Glomerular endothelial cell (primary cell): ENCODE measurements around the gene DPP9. TPM values are rescaled to one million over a fixed set of nuclear protein-coding genes. Genes with fewer than 3 reads are reported as not detected.

Experiments used
- DNase-seq: peaks from one replicate; pipeline ENCODE4 v3.0.0-alpha.2; 2011; ENCODE audit warnings: low read depth, low spot score; ENCODE audit errors: extremely low read depth
- total RNA-seq: library from RNA; depleted of rRNA; stranded (reverse); fragments of >200 nt; gene quantifications from 2 replicates; pipeline ENCODE4 v1.2.3, GENCODE V29; 2015

The DPP9 gene
- total RNA-seq, 1 donor from 2014 or later, result 118 TPM

DNA sequence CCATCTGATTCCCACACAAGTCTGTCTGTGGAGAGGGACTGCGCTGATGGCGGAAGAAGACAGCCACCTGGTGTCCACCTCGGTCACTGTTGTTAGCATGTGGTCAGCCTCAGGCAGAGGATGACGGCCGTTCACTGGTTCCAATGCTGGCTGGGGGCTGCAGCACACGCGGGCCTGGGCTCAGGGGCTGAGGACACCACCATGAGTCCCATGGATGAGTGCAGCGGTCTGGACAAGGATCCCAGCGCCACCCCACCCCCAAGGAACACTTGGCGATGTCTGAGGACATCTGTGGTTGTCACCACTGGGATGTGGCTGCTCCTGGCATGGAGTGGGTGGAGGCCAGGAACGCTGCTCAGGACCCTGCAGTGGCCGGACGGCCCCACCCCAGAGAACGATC lies 10.9 kb downstream of the DPP9 start:
- no peak for DNase-seq

DNA sequence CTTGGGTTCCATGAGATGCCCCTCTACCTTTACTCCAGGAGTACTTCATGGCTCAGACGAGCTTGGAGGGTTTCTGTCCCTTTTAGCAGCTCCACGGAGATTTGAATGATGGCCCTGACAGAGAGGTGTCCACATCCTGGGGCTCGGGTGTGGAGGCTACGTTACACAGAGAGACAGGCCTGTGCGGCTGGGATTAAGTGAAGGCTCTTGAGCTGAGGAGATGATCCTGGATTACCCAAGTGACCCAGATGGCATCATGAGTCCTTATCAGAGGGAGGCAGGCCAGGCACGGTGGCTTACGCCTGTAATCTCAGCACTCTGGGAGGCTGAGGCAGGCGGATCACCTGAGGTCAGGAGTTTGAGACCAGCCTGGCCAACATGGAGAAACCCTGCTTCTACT lies 12.4 kb downstream of the DPP9 start:
- DNase-seq, result no peak

DNA sequence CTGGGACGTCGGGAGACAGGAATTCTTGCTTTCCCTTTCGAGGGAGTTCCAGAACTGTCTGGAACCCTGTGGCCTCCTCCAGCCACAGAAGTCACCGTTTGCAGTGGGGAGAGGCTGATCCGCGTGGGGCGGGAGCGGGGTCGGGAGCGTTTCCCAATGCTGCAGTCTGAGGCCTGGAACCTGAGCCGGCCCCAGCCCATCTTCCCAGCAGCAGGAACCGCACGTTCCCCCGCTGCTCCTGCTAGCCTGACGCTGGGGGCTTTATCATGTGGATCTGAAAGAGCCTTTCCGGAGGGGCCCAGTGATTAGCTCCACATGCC lies 13.4 kb downstream of the DPP9 start:
- DNase-seq, result no peak

DNA sequence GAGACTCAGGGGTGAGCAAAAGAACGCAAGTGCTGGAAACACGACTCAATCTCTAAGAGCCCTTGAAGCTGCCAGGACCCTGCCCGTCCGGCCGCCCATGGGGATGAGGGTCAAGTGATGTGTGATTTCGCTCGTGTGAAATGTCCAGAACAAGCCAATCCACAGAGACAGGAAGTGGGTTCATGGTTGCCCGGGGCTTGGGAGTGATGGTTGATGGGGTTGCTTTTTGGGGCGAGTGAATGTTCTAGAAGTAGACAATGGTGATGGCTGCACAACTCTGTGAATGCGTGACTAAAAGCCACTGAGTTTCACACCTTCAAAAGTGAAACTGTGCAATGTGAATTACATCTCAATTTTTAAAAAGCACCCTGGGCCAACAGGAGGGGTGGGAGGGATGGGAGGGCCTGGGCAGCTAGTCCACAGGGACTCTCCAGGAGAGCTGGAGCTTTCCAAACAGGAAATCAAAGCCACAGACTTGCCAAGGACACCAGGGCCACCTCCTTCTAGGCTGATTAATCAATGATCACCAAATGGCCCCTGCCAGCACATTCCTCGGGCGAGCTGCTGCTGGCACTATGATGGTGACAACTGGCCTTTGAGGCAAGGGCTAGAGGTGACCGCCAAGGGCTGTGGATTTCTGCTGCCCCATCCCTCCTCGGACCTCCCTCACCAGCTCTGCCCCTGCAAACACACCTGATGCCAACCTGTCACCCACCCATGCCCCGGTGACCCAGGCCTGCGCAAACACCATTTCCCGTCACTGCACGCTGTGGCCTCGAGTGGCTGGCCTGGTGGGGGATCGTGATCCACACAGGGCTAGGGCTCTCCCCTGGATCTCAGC lies 14.0 kb downstream of the DPP9 start:
- no peak for DNase-seq

DNA sequence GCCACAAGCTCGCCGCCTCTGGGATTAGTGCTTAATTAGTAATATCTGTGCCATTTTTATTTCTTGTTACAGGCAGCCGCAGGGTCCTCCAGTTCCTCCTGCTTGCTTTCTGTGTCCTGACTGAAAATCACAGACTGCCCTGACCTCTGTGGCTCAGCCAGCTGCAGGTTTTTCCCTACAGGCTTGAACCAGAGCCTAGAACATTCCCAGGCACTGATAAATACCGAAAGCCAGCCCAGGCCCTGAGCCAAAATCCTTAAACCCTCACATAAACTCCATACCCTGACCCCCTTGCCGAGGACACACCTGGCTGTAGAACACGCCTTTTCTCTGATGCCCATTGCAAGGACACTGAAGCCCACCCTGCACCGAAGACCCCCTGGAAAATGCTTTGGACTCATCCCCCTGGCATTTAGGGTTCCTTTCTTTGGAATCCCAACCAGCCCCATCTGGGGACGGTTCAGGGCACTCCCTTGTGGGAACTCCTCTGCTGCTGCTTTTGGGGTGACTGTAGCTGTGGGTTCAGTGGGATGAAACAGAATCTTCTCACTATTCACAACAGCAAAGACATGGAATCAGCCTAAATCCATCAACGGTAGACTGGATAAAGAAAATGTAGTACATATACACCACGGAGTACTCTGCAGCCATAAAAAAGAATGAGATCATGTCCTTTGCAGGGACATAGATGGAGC lies 15.5 kb downstream of the DPP9 start:
- DNase-seq, result no peak

DNA sequence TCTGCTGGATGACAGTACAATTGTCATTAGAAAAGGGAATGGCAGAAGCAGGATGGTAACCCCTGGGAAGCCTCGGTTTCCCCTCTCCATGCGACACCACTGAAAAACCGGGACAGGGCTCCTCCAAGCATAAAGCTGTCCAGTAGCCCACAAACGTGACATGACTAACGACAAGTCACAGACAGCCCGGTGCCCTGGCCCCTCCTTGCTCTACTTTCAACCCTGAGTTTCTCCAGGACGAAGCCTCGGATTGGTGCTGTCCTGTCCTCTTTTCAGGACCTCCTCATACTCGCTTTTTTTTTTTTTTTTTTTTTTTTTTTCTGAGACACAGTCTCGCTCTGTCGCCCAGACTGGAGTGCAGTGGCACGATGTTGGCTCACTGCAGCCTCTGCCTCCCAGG lies 16.3 kb downstream of the DPP9 start:
- DNase-seq, result no peak

DNA sequence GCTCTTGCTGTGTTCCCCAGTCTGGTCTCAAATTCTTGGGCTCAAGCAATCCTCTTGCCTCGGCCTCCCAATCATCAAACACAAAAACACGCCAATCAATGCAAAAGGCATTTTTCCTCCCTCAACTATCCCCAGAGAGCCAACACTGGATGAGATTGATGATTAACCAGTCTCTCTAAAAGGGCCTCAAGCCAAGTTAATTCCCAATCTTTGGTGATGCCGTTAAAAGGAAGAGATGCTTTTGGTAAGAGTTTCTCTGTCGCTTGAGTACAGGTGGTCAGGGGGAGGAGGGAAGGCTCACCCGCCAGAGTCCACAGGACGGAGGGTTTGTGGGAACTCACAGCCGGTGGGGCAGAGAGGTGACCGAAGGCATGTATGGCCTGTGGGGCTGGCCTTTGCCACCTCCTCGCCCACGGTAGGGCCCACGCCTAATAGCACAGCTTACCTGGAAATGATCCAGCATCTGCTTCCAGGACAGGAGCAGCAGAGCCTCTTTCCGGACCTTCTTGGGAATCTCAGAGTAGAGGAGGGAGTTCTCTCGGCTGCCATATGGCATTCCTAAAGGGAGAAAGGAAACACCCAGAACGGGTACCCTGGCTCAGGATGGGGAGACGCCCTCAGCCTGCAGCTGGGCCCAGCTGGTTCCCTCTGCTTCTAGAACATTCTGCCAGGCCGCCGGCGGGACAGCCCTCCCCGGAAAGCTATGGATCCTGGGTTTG lies 18.1 kb downstream of the DPP9 start:
- no peak for DNase-seq

DNA sequence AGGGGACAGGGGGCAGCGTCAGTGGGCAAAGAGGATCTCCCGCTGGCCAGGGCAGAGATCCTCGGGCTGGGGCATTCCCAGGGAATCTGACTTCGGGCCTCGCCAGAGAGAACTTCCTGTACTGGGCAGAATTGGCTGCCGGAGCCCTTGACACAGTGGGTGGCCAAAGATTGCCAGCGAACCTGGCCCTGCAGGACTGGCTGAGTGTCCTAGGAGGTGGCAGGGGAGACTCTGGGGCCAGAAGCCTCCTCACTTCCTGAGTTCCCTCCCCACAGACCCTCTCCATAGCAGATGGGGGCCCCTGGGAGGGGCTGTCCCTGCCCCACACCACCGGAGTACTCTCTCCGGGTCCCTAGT lies 19.3 kb downstream of the DPP9 start:
- no peak for DNase-seq

DNA sequence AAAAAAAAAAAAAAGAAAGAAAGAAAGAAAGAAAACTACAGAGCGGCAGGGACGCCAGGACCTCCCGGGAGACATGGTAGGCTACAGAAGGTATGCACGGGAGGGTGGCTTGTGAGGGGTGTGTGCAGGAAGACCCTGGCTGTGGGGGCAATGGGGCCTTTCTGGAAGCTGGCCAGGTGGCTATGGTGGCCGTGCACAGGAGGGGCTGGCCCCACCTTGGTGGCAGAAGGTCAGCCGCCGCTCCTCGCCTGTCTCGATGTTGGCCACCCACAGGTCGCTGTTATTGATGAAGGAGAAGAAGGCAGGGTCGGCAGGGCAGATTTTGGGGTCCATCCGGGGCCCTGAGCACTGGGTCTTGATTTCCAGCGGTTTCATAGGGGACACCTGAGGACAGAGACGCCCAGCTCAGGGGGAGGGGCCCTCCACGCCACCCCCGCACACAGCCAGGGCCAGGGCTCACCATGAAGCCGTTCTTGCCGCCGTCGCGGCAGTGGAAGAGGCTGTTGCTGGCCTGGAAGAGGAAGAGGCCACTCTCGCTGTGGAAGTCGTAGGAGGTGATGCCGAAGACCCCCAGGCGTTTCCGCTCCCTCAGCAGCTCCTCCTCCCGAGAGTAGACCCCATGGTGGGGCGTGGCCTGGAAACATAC lies 19.8 kb downstream of the DPP9 start:
- DNase-seq, result no peak

DNA sequence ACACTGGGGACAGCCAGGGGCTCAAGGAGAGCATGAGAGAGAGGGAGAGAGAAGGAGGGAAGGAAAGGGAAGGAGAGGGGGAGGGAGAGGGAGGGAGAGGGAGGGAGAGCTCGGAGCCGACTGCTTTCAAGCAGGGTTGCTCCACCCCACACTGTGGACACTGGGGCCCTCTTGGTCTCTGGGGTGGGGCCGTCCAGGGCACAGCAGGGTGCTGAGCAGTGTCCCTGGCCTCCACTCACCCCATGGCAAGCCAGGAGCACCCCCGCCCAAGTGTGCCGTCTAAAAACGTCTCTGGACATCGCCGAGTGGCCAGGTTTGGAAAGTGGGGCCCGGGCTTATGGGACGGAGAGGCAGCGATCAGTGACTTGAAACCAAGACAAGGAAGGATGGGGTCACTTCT lies 20.9 kb downstream of the DPP9 start:
- DNase-seq, result no peak

DNA sequence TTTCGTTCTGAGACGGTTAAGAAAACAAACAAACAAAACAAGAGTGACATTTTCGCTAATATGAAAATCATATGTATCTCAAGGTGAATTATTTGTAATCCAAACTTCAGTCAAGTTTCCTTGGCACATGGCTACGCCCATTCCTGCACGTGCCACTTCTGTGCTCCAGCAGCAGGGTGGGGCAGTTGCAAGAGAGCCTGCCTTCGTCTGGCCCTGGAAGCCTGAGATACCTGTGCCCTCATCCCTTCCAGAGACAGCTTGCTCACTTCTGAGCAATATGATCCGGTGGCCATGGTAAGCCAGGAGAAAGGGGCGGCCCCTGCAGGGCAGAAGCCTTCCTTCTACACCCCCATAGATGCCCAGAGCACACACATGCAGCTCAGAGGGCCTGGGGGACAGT lies 22.1 kb downstream of the DPP9 start:
- DNase-seq, result no peak

DNA sequence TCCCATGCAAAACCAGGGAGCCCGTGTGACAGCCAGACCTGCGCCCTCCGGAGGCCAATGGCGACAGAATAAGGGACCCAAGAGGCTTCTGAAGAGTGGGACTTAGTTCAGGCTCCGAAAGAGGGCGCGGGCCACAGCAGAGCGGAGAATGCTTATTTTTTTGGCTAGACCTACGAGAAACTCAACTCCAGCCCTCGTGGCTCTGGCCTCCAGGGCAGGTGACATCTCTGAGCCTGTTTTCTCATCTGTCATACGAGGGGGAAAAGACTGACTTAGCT lies 23.0 kb downstream of the DPP9 start:
- DNase-seq, result no peak

DNA sequence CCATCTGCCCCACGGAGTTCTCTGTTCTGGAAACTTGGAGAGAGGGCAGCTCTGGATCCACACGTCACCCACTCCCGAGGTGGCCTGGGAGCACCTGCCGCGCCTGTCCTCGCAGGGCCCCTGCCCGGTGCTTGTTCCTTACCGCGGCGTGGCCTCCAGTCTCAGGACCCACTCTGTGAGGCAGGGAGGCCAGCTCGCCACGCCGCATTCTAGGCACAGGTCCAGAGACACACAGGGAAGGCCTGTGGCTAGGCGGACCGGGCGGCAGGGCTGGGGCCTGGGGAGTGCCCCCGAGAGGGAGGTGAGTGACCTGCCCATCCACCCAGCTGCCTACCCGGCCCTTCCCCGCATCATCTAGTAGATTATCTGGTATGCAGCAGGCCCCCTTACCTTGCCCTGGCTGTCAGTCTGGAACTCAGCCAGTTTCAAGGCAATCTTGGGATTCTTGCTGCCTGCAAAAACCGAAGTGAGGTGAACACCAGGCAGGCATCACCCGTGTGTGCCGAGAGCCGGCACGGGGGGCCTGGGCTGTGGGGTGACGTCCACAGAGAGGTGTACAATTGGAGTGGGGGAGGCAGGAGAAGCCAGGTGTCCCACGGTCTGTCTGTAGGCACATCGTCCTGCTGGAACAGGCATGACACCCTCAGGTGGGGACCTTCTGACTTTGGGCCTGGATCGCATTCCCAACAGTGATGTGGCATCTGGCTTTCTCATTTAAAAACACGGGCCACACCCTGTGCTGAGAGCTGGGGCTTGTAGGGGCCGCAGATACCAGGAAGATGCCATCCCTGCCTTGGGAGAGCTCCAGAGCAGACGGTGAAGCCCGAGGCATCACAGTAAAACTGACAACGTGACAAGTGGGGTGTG lies 23.6 kb downstream of the DPP9 start:
- DNase-seq, result no peak

DNA sequence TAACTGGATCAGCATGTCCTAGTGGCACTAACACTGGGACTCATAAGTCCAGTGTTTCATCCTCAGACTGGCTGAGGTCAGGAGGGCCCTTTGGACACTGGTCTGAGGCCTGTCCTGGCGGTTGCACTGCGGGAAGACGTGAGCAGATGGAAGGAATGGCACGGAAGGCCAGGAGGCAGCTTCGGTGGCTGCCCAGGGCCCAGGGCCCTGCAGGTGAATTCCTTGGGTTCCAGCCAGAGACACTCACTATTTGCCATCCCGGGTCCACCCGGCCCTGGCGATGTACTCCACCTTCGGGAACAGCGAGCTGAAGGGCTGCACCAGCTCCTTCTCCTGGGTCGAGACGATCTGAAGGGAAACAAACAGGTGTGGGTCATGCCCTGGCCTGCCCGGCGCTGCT lies 26.3 kb downstream of the DPP9 start:
- DNase-seq, result no peak

DNA sequence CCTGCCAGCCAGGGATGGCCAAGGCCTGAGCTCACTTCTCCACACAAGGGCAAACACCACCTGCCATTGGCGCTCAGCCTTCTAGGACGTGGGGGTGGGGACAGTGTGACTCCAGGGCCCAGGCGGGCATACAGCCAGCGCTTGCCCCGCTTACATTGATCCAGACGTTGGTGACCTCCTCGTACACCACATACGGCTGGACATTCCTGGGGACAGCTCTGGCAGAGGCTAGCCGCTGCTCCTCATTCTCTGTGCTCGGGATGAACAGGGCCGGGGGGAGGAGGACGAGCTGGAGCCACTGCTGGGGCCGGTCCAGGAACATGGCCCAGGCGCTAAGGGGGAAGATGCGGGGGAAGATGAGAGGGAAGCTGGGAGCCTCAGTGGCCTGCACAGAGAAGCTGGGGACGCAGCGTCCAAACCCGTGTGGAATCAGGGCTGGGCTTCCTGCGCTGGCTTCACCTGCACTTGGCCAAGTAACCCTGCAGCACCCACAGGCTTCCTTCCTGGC lies 28.4 kb downstream of the DPP9 start:
- no peak for DNase-seq

DNA sequence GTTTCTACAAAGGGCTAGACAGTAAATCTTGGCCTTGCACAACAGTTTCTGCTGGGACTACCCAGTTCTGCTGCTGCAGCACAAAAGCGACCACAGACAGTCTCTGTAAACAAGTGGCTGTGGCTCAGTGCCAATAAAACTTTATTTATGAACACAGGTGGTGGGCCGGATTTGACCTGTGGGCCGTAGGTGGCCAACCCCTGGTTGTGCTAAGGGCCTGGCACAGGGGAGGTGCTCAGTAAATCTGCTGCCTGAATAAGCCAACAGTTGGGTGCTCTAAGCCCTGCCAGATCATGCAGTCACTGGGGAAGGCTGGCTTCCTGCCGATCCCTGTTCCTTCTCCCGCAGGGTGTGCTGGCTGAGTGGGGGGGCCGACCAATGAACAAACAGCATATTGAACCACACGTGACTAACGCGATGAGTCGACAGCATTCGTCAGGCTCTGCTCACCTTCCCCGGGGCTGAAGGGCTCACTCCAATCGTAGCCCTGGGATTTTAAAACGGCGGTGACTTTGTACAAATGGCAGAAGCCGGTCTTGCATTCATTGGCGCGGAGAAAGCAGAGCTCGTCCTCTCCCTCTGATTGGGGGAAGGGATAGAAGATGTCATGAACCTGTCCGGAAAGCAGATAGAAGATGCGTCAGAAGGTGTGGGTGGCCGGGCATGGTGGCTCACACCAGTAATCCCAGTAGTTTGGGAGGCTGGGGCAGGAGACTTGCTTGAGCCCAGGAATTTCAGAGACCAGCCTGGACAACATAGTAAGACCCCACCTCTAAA lies 29.2 kb downstream of the DPP9 start:
- DNase-seq, result no peak

DNA sequence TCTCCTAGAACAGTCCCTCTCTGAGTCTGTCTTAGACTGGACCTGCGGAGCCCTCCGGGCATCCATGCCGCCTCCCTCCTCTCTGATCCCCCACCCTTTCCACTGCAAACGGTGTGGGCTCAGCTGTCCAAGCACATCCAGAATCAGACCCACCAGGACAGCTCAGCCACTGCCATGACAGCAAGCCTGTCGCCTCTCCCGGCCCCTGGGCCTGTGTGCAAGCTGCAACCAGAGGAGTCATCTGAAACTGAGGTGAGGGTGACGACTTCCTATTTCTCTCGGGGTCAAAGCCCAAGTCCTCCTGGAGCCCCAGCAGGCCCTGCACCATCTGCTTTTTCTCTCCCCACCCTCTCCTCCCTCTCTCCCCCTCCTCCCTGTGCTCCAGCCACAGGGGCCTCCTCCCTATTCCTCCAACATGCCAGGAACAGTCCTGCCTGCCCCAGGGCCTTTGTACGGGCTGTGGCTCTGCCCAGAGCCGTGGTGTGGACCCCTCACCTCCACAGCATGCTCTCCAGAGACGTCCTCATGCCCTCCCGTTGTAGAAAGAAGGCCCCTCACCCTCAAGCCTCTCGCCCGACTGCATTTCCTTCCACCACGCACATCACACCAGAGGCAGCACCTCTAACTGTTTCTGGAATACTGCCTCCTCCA lies 30.0 kb downstream of the DPP9 start:
- no peak for DNase-seq

DNA sequence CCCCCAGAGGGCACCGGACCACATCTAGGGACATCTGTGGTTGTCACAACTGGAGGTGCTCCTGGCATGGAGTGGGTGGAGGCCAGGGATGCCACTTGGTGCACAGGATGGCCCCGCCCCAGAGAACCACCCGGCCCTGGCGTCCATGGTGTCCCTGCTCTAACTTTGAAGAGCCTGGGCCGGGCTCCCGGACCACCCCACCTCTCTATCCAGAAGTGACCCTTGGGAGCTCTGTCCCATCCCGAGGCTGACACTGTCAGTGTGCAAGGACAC lies 30.6 kb downstream of the DPP9 start:
- no peak for DNase-seq

DNA sequence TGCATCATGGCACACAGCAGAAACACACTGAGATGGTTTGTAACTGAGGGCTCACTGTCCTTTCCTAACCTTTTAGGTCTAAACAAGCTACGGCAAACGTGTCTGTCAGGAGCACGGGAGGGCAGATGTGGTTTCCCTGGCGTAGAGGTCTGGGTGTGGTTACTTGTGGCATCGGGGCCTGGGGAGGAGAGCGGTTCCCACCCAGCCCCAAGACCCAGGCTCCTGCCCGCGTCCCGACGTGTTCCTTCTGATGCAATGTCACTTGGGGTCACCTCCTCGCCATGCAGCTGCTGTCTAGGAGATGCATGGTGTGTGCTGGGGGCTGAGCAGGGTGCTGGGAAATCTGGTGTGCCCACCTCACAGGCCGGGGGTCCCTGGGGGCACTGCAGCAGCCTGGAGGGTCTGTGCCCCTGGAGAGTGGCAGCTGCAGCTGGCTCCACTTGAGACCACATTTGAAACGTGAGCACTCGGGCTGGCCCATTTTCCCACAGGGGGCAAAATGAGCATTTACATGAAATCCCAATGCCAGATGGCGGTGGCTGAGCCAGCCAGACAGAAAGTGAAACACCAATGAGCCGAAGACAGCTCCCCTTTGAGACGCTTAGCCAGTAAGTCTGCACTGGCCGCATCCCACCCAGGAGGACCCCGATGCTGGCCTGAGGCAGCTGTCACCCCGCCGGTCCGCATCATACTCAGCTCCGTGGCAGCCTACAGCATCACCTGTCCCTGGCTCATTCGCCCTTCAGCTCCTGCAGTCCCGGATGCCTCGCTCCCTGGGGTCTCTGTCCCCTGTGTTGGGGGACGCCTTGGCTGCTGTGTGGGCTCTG lies 31.2 kb downstream of the DPP9 start:
- DNase-seq, result no peak
